ENCODE data around the gene WDR70.

- TF ChIP-seq CTCF (IDR thresholded peaks at IDR 0.05) (no peak), POLR2A (IDR thresholded peaks at IDR 0.05) (no peak)
Observed at GRCh38 chr5:37575541-37576489, 196.7 kb downstream of the WDR70 start.
